Measurements from ENCODE around the gene HSPA4. TPM values are rescaled to one million over a fixed set of nuclear protein-coding genes. Genes with fewer than 3 reads are reported as not detected.
"Not testable (repeated sequence)": the region's sequence is repeated elsewhere in the genome, so short reads cannot be mapped to it uniquely, and the experiment has no call there.

The HSPA4 gene
- total RNA-seq, 1 donor from 2014 or later = 37.6 TPM

- TF ChIP-seq CTCF (IDR thresholded peaks at IDR 0.05) = no peak
- no peak for TF ChIP-seq POLR2A (IDR thresholded peaks at IDR 0.05)
- no peak for TF ChIP-seq POLR2AphosphoS5 (IDR thresholded peaks at IDR 0.05; ENCODE audit: insufficient read depth in 1 of 2, low read depth in 1 of 2)
- Histone ChIP-seq H3K4me1 (peaks cover 13% of the 10 kb centered on the region), H3K27me3 (no peaks in the 10 kb centered on the region), H3K9me3 (no peaks in the 10 kb centered on the region), H3K36me3 (no peaks in the 10 kb centered on the region), H3K4me3 (no peak overlapping the region), H3K27ac (no peak overlapping the region)
- DNase-seq (ENCODE audit: extremely low spot score in 2 of 2) = no peak
- intact Hi-C loops (cut with DNase I) = no loop called here
Observed at GRCh38 chr5:133129289-133129688, 77.5 kb downstream of the HSPA4 start.

- Histone ChIP-seq H3K4me1 (peaks cover 13% of the 10 kb centered on the region), H3K27me3 (no peaks in the 10 kb centered on the region), H3K4me3 (no peak overlapping the region), H3K27ac (no peak overlapping the region), H3K9me3 (no peaks in the 10 kb centered on the region), H3K36me3 (no peaks in the 10 kb centered on the region)
- intact Hi-C loops (cut with DNase I) = no loop called here
- TF ChIP-seq POLR2AphosphoS5 (IDR thresholded peaks at IDR 0.05; ENCODE audit: insufficient read depth in 1 of 2, low read depth in 1 of 2) (no peak), CTCF (IDR thresholded peaks at IDR 0.05) (no peak), POLR2A (IDR thresholded peaks at IDR 0.05) (no peak)
- DNase-seq (ENCODE audit: extremely low spot score in 2 of 2) = no peak
Observed at GRCh38 chr5:133129950-133130349, 78.1 kb downstream of the HSPA4 start.

- H3K4me3 ChIP-seq = no peak overlapping the region
- TF ChIP-seq POLR2A (IDR thresholded peaks at IDR 0.05) (no peak), CTCF (IDR thresholded peaks at IDR 0.05) (no peak), POLR2AphosphoS5 (IDR thresholded peaks at IDR 0.05; ENCODE audit: insufficient read depth in 1 of 2, low read depth in 1 of 2) (no peak)
- no peak for DNase-seq (ENCODE audit: extremely low spot score in 2 of 2)
Observed at GRCh38 chr5:133130387-133131118, 78.7 kb downstream of the HSPA4 start.

GRCh38 chr5:133132717-133133116, 80.9 kb downstream of the HSPA4 start:
- Histone ChIP-seq H3K4me3 (no peak overlapping the region), H3K9me3 (no peaks in the 10 kb centered on the region), H3K36me3 (no peaks in the 10 kb centered on the region), H3K4me1 (peaks cover 13% of the 10 kb centered on the region), H3K27me3 (no peaks in the 10 kb centered on the region), H3K27ac (no peak overlapping the region)
- intact Hi-C loops (cut with DNase I) = no loop called here
- no peak for DNase-seq (ENCODE audit: extremely low spot score in 2 of 2)
- TF ChIP-seq POLR2A (IDR thresholded peaks at IDR 0.05) = no peak
- no peak for TF ChIP-seq POLR2AphosphoS5 (IDR thresholded peaks at IDR 0.05; ENCODE audit: insufficient read depth in 1 of 2, low read depth in 1 of 2)
- TF ChIP-seq CTCF (IDR thresholded peaks at IDR 0.05) = no peak

More at GRCh38 chr5:133130387-133131118, 78.7 kb downstream of the HSPA4 start:
- Histone ChIP-seq H3K36me3 (no peaks in the 10 kb centered on the region), H3K9me3 (no peaks in the 10 kb centered on the region), H3K4me1 (peaks cover 13% of the 10 kb centered on the region), H3K27ac (no peak overlapping the region), H3K27me3 (no peaks in the 10 kb centered on the region)
- intact Hi-C loops (cut with DNase I) = no loop called here

- not testable (repeated sequence) for H3K27me3 ChIP-seq; DNase-seq (ENCODE audit: extremely low spot score in 2 of 2)
Observed at GRCh38 chr5:133133241-133133640, 81.4 kb downstream of the HSPA4 start.

GRCh38 chr5:133136890-133137289, 85.1 kb downstream of the HSPA4 start:
- H3K9me3 ChIP-seq; DNase-seq (ENCODE audit: extremely low spot score in 2 of 2); intact Hi-C loops (cut with DNase I); H3K36me3 ChIP-seq; H3K4me3 ChIP-seq; H3K27ac ChIP-seq; H3K27me3 ChIP-seq; H3K4me1 ChIP-seq: not testable (repeated sequence)

More at GRCh38 chr5:133133241-133133640, 81.4 kb downstream of the HSPA4 start:
- H3K36me3 ChIP-seq; H3K27ac ChIP-seq; intact Hi-C loops (cut with DNase I); H3K9me3 ChIP-seq; H3K4me3 ChIP-seq: not testable (repeated sequence)
- H3K4me1 ChIP-seq = peaks cover 13% of the 10 kb centered on the region

Data from vagina (tissue), 2 donors.